ENCODE results near the gene SND1.
"Not testable (repeated sequence)": the region's sequence is repeated elsewhere in the genome, so short reads cannot be mapped to it uniquely, and the experiment has no call there.

The SND1 gene

DNA sequence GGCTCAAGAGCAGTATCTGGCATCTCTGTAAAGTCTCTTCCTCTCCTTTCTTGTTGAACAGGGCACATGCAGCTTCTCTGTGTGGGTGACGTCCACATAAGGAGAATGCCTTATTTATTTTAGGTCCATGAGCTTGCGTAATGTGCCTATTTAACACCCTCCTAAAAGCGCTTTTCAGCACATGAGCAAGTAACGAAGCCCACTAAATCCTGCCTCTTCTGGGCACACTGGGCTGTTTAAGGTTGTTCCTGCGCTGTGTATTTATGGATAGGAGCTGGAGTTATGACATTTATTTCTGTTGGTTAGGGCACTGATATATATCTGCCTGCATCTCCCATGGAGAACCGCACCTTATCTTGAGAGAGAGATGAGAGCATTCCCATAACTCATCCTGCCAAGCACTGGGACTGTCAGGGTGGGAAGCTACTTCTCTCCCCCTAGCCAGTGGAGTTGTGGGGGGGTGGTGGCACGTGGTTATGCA lies 303.1 kb downstream of the SND1 start:
- Histone ChIP-seq H3K27me3 (replicated peaks; ENCODE audit: control insufficient read depth, insufficient read depth, low read length, poor library complexity, severe bottlenecking) (no peaks in the 10 kb centered on the region), H3K4me3 (ENCODE audit: insufficient read depth, low read depth, low read length, poor library complexity, severe bottlenecking) (no peak overlapping the region), H3K27ac (ENCODE audit: insufficient read depth, low read length, poor library complexity, severe bottlenecking) (no peak overlapping the region), H3K9me3 (ENCODE audit: control insufficient read depth, low read length) (no peaks in the 10 kb centered on the region), H3K36me3 (ENCODE audit: control insufficient read depth, insufficient read depth, low read length) (no peaks in the 10 kb centered on the region), H3K4me1 (ENCODE audit: control insufficient read depth, insufficient read depth, low read length, poor library complexity, severe bottlenecking) (no peaks in the 10 kb centered on the region)
- no peak for DNase-seq

DNA sequence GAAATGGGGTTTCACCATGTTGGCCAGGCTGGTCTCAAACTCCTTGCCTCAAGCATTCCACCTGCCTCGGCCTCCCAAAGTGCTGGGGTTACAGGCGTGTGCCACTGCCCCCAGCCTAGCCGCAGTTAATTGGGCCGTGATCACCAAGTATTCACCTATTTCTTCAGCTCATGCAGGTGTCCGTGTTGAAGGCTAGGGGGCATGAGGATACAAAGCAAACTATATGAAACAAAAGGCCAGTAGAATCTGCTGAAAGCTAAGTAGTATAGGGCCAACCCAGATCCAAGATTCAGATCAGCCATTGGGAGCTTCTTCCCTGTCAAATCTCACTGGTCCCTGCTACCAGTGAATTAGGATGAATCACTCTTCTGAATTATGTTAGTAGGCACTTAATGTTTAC lies 305.9 kb downstream of the SND1 start:
- Histone ChIP-seq H3K27me3 (replicated peaks; ENCODE audit: control insufficient read depth, insufficient read depth, low read length, poor library complexity, severe bottlenecking) (no peaks in the 10 kb centered on the region), H3K4me1 (ENCODE audit: control insufficient read depth, insufficient read depth, low read length, poor library complexity, severe bottlenecking) (no peaks in the 10 kb centered on the region), H3K9me3 (ENCODE audit: control insufficient read depth, low read length) (no peaks in the 10 kb centered on the region), H3K4me3 (ENCODE audit: insufficient read depth, low read depth, low read length, poor library complexity, severe bottlenecking) (no peak overlapping the region), H3K27ac (ENCODE audit: insufficient read depth, low read length, poor library complexity, severe bottlenecking) (no peak overlapping the region), H3K36me3 (ENCODE audit: control insufficient read depth, insufficient read depth, low read length) (no peaks in the 10 kb centered on the region)
- no peak for DNase-seq

DNA sequence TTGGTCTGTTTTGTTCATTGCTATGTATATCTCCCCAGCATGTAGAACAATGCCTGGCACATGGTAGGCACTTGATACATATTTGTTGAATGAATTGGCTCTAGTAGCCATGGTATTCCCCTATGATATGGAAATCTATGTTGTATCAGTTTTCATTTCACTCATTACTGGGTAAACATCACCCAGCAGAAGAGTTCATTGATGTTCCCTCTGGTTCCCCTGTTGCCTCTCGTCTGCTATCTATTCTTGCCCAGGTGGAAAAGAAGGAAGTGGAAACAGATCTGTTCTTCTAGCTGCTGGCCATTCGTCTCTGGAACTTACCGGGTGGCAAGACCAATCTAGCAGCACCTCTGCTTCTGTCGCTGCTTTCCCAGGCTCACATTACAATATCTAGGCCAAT lies 307.8 kb downstream of the SND1 start:
- no peaks in the 10 kb centered on the region for H3K36me3 ChIP-seq (ENCODE audit: control insufficient read depth, insufficient read depth, low read length)
- no peak for DNase-seq
- H3K27me3 ChIP-seq (replicated peaks; ENCODE audit: control insufficient read depth, insufficient read depth, low read length, poor library complexity, severe bottlenecking), result no peaks in the 10 kb centered on the region
- no peaks in the 10 kb centered on the region for H3K9me3 ChIP-seq (ENCODE audit: control insufficient read depth, low read length)
- no peak overlapping the region for H3K4me3 ChIP-seq (ENCODE audit: insufficient read depth, low read depth, low read length, poor library complexity, severe bottlenecking)
- no peak overlapping the region for H3K27ac ChIP-seq (ENCODE audit: insufficient read depth, low read length, poor library complexity, severe bottlenecking)
- H3K4me1 ChIP-seq (ENCODE audit: control insufficient read depth, insufficient read depth, low read length, poor library complexity, severe bottlenecking), result no peaks in the 10 kb centered on the region

DNA sequence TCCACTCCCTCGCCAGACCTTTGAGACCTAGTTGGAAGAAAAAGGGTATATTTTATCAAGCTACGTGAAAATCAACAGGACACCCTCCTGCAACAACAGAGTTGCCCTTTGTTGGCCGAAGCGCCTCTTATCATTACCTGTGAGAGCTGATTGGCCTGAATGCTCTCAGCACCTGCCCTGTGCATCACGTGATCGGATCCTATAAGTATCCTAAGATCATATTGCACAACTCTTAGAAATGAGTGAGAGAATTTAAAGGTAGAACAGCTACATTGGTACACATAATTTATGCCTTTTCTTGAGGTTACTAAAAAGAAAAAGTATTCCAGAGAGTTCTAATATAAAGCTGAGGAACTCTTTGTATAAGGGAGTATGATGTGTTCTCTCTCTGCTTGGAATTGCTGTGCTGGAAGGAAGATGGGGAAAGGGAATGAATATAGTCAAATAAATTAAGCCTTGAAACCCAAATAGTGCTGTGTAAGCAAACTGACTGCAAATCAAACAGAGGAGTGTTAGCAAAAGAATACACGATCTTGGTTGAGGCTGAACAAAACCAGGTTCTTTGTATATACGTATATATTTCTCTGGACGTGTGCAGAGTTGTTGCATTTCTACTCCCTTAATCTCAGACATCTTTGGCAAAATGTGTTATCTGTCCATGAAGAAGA lies 309.9 kb downstream of the SND1 start:
- no peaks in the 10 kb centered on the region for H3K27me3 ChIP-seq (replicated peaks; ENCODE audit: control insufficient read depth, insufficient read depth, low read length, poor library complexity, severe bottlenecking)
- no peaks in the 10 kb centered on the region for H3K9me3 ChIP-seq (ENCODE audit: control insufficient read depth, low read length)
- H3K27ac ChIP-seq (ENCODE audit: insufficient read depth, low read length, poor library complexity, severe bottlenecking), result no peak overlapping the region
- no peak for DNase-seq
- no peaks in the 10 kb centered on the region for H3K36me3 ChIP-seq (ENCODE audit: control insufficient read depth, insufficient read depth, low read length)
- H3K4me1 ChIP-seq (ENCODE audit: control insufficient read depth, insufficient read depth, low read length, poor library complexity, severe bottlenecking), result no peaks in the 10 kb centered on the region
- H3K4me3 ChIP-seq (ENCODE audit: insufficient read depth, low read depth, low read length, poor library complexity, severe bottlenecking), result no peak overlapping the region

DNA sequence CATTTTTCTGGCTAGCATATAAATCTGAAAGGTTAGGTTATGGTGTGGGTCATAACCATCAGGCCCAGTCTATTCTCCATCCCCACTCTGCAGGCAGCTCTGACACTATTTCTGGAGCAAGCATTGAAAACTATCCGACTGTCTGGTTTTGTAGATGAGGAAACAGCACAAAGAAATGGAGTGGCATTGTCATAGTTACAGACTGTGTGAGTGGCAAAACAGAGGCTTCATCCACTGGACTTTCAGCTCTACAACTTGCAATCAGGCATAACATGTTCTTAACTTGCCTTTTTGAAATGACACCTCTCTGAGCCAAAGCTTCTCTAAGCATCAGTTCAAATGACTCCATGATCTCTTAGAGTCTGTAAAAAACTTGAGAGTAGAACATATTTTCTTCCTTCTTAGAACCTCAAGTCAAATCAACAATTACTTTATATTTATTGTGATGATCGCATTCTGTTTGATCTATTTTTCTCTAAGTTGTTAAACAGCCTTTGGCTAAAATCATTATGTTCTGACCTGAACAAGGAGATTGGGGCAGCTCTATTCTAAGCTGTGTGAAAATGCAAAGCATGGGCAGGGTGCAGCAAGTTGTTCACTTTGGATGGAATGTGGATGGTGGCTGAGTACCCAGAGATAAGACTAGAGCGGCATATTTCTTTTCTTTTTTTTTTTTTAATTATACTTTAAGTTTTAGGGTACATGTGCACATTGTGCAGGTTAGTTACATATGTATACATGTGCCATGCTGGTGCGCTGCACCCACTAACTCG lies 310.8 kb downstream of the SND1 start:
- no peaks in the 10 kb centered on the region for H3K9me3 ChIP-seq (ENCODE audit: control insufficient read depth, low read length)
- no peak for DNase-seq
- no peaks in the 10 kb centered on the region for H3K27me3 ChIP-seq (replicated peaks; ENCODE audit: control insufficient read depth, insufficient read depth, low read length, poor library complexity, severe bottlenecking)
- H3K4me3 ChIP-seq (ENCODE audit: insufficient read depth, low read depth, low read length, poor library complexity, severe bottlenecking), result no peak overlapping the region
- H3K27ac ChIP-seq (ENCODE audit: insufficient read depth, low read length, poor library complexity, severe bottlenecking), result no peak overlapping the region
- H3K4me1 ChIP-seq (ENCODE audit: control insufficient read depth, insufficient read depth, low read length, poor library complexity, severe bottlenecking), result no peaks in the 10 kb centered on the region
- no peaks in the 10 kb centered on the region for H3K36me3 ChIP-seq (ENCODE audit: control insufficient read depth, insufficient read depth, low read length)

DNA sequence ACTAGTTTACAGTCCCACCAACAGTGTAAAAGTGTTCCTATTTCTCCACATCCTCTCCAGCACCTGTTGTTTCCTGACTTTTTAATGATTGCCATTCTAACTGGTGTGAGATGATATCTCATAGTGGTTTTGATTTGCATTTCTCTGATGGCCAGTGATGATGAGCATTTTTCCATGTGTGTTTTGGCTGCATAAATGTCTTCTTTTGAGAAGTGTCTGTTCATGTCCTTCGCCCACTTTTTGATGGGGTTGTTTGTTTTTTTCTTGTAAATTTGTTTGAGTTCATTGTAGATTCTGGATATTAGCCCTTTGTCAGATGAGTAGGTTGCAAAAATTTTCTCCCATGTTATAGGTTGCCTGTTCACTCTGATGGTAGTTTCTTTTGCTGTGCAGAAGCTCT lies 311.9 kb downstream of the SND1 start:
- H3K36me3 ChIP-seq (ENCODE audit: control insufficient read depth, insufficient read depth, low read length), result not testable (repeated sequence)

DNA sequence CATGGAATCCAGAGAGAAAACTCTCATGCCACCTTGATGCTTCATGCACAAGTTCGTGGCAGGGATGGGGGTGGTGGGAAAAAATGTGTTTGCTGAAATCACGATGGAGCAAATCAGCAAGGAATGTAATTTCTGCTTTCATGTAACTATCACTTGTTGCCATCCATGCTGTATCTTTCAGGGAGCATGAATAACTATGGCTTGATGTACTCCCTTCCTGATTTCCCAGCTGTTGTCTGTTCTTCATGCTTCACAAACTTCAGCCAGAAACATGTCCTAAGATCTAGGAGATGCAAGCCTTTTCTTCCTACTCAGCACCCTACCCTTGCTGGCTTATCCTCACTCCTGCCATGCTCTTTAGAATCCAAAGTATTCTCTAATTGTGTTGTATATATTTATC lies 315.3 kb downstream of the SND1 start:
- no peaks in the 10 kb centered on the region for H3K36me3 ChIP-seq (ENCODE audit: control insufficient read depth, insufficient read depth, low read length)
- no peak overlapping the region for H3K4me3 ChIP-seq (ENCODE audit: insufficient read depth, low read depth, low read length, poor library complexity, severe bottlenecking)
- H3K27me3 ChIP-seq (replicated peaks; ENCODE audit: control insufficient read depth, insufficient read depth, low read length, poor library complexity, severe bottlenecking), result no peaks in the 10 kb centered on the region
- H3K4me1 ChIP-seq (ENCODE audit: control insufficient read depth, insufficient read depth, low read length, poor library complexity, severe bottlenecking), result no peaks in the 10 kb centered on the region
- no peaks in the 10 kb centered on the region for H3K9me3 ChIP-seq (ENCODE audit: control insufficient read depth, low read length)
- DNase-seq, result no peak
- no peak overlapping the region for H3K27ac ChIP-seq (ENCODE audit: insufficient read depth, low read length, poor library complexity, severe bottlenecking)

More for the DNA sequence above, 311.9 kb downstream of the SND1 start:
- not testable (repeated sequence) for H3K4me3 ChIP-seq (ENCODE audit: insufficient read depth, low read depth, low read length, poor library complexity, severe bottlenecking); H3K4me1 ChIP-seq (ENCODE audit: control insufficient read depth, insufficient read depth, low read length, poor library complexity, severe bottlenecking); H3K9me3 ChIP-seq (ENCODE audit: control insufficient read depth, low read length); H3K27me3 ChIP-seq (replicated peaks; ENCODE audit: control insufficient read depth, insufficient read depth, low read length, poor library complexity, severe bottlenecking); H3K27ac ChIP-seq (ENCODE audit: insufficient read depth, low read length, poor library complexity, severe bottlenecking); DNase-seq

DNA sequence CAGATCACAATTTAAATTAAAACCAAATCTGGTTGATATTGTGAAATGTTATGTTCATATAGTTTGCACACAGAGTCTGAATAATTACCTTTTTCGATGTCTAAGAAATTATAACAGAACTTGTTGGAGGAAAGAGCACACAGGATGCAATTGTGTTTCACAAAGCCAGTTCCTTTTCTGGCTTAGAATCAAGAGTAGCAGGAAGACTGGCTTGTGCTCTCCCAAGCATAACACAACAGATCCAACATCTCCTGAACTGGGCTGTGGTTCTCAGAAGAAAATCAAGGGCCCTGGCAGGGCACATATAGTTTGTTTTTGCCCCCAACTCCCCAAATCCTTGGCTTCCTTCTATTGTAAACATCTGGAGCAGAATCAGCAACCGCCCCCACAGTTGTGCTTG lies 316.6 kb downstream of the SND1 start:
- Histone ChIP-seq H3K36me3 (ENCODE audit: control insufficient read depth, insufficient read depth, low read length) (no peaks in the 10 kb centered on the region), H3K9me3 (ENCODE audit: control insufficient read depth, low read length) (no peaks in the 10 kb centered on the region), H3K4me3 (ENCODE audit: insufficient read depth, low read depth, low read length, poor library complexity, severe bottlenecking) (no peak overlapping the region), H3K4me1 (ENCODE audit: control insufficient read depth, insufficient read depth, low read length, poor library complexity, severe bottlenecking) (no peaks in the 10 kb centered on the region), H3K27ac (ENCODE audit: insufficient read depth, low read length, poor library complexity, severe bottlenecking) (no peak overlapping the region), H3K27me3 (replicated peaks; ENCODE audit: control insufficient read depth, insufficient read depth, low read length, poor library complexity, severe bottlenecking) (no peaks in the 10 kb centered on the region)
- DNase-seq, result no peak

DNA sequence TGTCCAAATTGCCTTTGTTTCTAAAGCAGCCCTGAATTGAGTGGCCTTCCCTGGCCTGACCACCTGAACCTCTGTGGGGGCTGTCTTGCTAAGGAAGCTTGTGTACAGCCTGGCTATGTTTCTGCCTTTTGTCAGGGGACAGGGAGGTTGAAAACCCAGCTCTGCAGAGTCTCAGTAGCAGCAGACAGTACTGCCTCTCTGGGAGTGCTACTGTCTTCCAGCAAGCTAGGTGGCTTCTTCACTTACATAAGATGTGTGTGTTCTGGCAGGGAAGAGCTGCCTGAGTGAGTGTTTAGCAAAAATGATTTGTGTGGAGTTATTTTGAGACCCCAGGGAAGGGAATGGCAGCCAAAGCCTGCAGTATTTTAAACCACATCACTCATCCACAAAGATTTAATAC lies 321.8 kb downstream of the SND1 start:
- Histone ChIP-seq H3K36me3 (ENCODE audit: control insufficient read depth, insufficient read depth, low read length) (peaks cover 7% of the 10 kb centered on the region), H3K4me1 (ENCODE audit: control insufficient read depth, insufficient read depth, low read length, poor library complexity, severe bottlenecking) (no peaks in the 10 kb centered on the region), H3K27me3 (replicated peaks; ENCODE audit: control insufficient read depth, insufficient read depth, low read length, poor library complexity, severe bottlenecking) (no peaks in the 10 kb centered on the region), H3K4me3 (ENCODE audit: insufficient read depth, low read depth, low read length, poor library complexity, severe bottlenecking) (no peak overlapping the region), H3K9me3 (ENCODE audit: control insufficient read depth, low read length) (no peaks in the 10 kb centered on the region), H3K27ac (ENCODE audit: insufficient read depth, low read length, poor library complexity, severe bottlenecking) (no peak overlapping the region)
- no peak for DNase-seq

DNA sequence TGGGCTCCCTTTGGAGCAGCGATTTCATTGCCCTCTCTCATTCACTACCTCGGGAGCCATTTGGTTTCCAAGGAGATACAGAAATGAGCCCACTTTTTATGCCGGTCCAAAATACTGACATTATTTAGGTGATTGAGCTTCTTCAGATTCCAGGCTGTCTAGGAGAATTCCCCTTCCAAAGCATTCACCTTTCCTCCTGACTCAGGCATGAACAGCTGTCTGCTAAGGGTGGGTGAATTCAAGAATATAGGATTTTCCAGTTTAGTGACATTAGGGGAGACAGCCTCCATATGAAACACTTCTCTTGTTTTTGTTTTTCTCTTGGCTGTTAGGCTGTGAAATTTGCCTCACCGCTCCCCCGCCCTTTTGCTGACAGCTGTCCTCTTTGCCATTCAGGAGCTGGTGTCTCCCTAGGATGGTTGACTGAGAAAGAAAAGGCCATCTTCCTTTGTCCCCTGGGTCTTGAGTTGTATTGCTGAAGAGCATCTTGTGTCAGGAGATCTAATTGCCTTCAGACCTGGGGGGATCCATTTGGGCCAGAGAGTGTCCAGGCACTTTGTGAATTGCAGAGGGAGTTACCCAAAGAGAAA lies 322.5 kb downstream of the SND1 start:
- H3K27ac ChIP-seq (ENCODE audit: insufficient read depth, low read length, poor library complexity, severe bottlenecking), result no peak overlapping the region
- H3K27me3 ChIP-seq (replicated peaks; ENCODE audit: control insufficient read depth, insufficient read depth, low read length, poor library complexity, severe bottlenecking), result no peaks in the 10 kb centered on the region
- H3K4me3 ChIP-seq (ENCODE audit: insufficient read depth, low read depth, low read length, poor library complexity, severe bottlenecking), result no peak overlapping the region
- DNase-seq, result no peak
- no peaks in the 10 kb centered on the region for H3K4me1 ChIP-seq (ENCODE audit: control insufficient read depth, insufficient read depth, low read length, poor library complexity, severe bottlenecking)
- no peaks in the 10 kb centered on the region for H3K9me3 ChIP-seq (ENCODE audit: control insufficient read depth, low read length)
- peaks cover 7% of the 10 kb centered on the region for H3K36me3 ChIP-seq (ENCODE audit: control insufficient read depth, insufficient read depth, low read length)
